Medulla oblongata (tissue), 1 donor: Measurements from ENCODE around the gene CRADD.

Source experiments
- DNase-seq: peaks from one replicate; pipeline ENCODE4 v3.0.0-alpha.2; 2015; ENCODE audit errors: extremely low spot score

CRADD gene

DNA sequence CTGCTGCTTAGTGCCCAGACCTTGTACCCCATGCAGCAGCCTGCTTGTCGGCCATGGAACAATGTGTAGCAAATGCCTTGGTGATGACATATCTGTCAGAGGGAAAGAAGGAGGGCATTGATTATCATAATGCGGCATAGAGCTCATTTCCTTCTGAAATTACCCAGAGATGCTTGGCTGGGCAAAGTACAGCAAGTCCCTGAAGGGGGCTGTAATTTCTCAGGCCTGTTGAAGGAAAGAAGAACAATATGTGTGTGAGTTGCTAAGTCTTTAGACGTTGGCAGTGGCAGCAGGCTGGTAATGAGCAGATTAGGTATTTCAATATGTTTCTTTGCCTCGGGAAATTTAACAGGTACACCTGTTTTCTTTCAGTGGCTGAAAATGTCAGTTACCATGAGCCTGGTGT lies 128.6 kb downstream of the CRADD start:
- DNase-seq: no peak

DNA sequence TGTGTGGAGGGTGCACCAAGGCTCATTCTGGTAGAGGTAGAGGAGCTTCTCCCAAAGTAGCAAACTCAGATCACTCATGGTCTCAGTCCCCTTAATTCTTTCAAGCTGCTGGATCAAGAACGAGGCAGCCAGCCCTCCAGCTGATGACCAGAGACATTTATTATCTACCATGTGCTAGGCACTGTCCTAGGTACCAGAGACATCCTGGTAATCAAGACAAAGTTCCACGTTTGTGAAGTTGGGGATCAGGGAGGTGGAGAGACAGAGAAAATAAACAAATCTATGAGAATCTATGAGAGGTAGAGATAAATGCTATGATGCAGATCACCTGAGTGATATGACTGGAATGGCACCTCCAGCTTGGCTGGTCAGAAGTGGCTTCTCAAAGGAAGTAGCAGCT lies 130.2 kb downstream of the CRADD start:
- no peak for DNase-seq

DNA sequence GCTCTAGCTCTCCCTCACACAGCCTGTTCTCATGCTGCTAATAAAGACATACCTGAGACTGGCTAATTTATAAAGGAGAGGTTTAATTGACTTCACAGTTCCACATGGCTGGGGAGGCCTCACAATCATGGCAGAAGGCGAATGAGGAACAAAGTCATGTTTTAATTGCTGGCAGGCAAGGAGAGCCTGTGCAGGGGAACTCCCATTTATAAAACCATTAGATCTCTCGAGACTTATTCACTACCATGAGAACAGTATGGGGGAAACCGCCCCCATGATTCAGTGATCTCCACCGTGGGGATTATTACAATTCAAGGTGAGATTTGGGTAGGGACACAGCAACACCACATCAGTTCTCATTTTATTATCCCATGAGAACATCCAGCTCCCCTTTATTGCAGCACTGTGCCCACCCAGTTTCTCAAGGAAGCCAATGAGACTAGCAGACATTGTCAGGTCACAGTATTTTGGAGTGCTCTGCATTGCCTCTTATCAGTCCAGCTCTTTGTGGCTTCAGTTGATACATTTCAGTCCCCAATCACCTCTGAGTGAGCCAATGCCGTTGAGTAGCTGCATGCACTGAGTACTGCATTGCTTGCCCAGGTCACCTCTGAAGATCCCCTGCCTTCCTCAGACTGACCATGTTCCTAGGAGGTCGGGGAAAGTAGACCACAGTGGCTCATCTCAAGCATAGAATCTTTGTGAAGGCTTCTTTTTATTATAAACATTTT lies 131.2 kb downstream of the CRADD start:
- DNase-seq: no peak

DNA sequence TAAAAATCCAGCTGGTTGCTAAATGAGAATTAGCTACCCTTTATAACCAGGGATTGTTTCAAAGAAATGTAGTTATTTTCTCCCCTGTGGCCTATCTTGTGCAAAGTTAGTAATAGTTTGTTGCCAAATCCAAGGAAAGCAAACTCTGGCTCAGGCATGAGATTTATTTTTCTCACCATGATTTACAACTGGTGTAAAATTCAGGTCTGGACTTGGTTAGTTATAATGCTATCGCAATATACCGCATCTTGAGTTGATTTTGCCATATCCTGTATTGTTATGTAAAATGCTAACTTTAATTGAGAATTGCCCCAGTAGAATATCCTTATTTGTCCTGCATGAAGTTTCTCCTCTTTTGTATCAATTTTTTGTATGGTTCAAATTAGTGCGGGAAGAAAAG lies 135.5 kb downstream of the CRADD start:
- no peak for DNase-seq

DNA sequence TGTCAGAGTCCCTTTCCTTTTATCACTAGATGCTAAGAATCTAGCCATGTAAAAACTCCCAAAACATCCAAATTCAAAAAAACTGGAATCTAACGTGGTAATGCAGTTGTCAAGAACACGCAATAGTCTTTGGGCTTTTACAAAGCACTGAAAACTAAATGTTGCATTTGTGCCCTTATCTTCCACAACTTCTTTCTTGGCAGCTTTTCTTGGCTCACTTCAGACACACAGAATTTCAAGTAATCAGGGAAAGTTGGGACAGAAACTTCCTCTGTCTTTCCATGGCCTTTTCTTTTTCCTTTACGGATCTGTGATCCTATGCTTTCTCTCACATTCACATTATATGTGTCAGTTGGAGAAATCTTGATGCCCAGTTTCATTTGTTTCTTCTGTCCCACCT lies 136.0 kb downstream of the CRADD start:
- DNase-seq: no peak

DNA sequence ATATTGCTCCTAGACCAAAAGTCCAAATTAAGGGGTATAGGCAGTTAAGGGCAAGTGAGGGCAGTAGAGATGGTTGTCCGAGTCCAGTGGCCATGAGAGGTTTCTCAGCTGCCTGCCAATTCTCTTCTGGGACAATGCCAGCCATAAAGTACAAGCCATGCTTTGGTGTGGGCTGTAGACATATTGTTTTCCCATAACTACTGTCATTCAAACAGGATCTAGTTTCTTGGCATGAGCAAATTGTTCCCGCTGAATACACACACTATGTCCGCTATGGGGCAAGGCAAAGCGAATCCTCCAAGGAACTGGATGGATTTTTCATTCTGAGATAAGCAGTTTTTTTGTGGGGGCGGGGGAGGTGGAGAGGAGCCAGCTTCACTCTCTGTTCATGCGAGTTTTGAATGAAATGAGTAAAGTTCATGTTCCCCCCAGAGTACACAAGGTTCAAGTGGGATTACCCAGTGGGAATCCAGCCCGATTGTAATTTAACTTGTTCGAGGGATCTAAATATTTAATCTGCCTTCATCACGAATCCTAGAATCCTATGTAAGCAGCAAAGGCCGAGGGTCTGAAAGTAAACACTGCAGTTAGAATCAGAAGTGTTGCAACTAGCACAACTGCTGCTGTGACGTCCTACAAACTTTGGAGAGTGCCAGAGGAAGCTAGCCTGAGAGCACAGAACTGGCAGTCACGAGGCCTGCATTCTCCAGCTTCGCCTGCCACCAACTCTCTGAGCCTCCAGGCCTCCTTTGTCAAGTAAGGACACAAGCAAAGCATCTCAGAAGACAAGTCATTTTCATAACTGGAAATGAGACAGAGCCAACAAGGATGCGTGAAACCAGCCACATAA lies 137.0 kb downstream of the CRADD start:
- peak; percentile 92 for DNase-seq

DNA sequence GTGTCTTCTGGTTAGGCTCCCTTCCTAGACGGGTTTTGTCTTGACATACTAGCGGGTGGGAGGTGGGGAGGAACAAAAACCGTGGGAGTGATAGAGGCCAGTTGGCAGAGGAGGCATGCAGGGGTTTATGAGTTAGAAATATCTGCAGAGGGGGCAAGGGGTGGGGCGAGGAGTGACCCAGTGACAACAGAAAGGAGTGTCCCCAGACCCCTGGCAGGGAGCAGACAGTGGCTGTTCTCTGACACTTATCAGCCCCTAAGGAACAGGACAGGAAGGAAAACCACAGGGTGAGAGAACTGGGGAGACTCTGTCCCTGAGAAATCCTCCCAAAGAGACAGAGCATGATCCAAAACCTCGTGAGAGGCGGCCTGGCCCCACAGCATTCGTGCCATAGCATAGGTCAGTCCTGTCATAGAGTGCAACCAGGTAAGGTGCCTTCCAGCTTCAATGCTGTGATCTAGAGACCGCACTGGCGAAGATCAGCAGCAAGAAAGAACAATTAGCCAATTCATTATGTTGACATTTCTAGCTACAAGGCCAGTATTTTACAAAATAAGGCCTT lies 141.4 kb downstream of the CRADD start:
- DNase-seq: no peak

DNA sequence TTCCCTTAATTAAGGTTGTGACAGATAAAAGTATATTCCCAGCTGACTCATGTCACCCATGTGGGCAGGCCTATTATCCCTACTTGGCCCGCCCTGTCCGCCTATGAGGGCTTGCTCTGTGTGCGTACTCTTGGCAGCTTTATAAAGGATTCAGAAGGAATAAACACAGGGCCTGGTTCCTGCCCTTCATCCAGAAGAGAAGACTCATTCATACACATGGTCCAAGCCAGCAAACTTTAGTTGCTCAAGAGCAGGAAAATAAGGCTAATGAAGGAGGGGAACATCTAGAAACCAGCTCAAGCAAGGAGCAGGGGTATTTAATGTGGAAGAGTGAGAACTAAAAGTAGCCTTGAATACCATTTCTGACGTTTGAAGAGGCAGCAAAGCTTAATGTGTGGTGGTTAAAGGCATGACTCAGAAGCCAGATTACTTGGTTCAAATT lies 141.9 kb downstream of the CRADD start:
- DNase-seq: peak; percentile 90

DNA sequence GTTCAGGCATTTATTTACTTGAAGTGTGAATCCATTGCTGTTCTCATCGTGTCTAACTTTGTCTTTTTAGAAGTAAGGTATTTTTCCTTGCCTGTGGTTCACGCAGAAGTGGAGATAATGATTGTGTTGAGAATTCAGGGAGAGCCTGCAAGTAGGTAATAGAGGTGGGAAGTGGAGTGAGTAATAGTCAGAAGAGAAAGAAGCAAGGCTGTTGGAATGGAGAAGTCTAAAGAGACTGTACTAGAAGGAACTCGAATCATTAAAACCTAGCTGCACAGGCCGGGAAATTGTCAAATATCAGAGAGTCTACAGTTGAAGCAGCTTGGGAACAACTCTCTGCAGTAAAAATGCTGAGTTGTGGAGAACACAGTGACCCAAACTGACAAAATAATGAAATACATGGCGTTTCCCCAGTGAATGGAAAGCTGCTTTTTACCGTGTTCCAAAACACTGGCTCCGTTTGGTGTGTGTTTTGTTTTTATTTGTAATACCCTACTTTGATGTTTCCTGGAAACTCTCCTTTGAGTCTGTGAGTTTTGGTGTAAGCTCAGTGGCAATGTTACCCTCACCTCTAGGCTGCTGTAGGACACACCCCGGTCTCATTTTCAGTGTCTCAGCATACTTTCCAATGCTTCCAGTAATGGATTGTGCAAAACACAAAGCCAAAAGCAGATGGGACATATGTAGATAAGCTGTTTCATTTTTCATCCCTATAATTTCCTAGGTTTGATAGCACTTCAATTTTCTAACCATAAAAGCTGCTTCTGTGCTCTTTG lies 146.6 kb downstream of the CRADD start:
- no peak for DNase-seq

DNA sequence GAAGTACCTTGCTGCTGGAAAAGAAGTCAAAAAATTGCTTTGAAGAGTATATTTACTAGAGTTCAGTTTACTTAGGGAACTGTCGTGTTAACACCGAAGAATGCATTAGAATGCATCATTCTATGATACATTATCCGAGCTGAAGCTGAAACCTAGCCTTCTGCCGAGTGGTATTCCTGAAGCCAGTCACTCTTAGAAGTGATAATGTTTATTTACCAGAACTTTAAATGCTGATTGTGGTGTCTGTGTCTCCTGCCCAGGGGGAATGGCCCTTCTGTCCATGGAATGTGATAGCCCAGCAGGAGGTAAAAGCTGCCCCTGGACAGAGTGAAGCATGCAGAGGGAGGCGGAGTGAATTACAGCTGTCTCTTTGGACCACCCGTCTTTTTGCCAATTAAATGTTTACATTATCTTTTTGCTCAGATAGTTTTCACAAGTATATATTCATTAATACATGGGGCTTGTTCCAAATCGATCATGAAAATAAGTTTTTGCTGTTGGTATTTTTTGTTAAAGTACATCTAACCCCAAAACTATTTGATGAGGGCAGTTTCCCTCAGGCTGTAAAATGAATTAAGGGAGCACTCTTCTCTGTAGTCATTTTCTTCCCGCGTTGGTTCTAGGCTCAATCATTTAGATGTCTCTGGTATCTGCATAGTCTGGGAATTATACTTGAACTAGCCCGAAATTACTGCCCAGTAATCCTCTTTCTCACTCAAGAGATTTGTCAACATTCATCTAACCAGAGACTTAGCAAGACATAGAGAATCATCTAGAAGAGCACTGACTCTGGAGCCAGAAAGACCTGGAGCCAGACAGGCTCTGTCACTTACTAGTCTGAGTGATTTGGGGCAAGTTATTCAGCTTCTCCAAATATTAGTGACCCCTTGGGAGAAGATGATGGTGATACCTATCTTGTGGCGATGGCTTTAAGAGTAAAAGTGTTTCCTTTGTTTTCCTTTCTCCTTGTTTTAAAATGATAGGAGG lies 147.6 kb downstream of the CRADD start:
- DNase-seq: no peak

DNA sequence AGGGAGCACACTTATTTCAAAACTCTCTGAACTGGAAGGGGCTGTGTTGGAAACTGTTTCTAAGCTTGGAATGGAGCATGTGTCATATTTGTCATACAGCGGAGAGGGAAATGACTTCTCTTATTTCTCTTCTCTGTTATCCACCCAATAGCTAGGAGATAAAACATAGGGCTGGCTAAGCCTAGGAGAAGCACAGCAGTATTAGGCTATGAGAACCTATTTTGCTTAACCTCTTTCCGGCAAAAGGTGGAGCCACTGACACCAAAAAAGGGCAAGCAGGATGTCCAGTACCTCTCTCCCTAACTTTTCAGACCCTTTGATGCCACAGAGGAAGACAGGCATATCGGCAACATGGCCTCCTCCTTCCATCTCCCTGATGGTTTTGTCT lies 148.3 kb downstream of the CRADD start:
- DNase-seq: no peak

DNA sequence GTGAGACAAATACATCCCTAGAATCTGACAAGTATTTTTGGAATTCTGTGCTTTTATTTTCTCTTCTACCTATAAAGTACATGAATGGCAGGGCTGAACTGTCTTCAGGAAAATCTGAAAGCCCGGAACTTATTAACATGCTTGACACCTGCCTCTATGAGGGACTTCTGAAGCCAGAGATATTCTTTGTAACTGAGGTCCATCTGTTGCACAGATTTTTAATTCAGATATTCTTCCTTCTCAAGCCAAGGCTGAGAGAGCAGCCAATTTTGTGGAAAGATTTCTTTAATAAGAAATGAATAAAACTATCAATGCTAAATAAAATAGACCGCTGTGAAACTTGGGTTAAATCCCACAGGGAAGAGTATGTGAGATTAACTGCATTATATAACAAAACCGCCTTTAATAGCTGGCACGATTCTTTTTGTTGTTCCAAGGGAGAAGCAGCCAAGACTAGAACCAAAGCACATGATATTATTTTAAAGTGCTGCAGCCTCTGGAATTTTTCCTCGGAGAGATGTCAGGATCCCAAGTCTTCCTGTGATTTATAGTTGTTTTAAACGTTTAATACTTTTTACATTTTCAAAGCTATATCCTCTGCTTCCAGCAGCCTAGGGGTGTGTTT lies 148.9 kb downstream of the CRADD start:
- no peak for DNase-seq

DNA sequence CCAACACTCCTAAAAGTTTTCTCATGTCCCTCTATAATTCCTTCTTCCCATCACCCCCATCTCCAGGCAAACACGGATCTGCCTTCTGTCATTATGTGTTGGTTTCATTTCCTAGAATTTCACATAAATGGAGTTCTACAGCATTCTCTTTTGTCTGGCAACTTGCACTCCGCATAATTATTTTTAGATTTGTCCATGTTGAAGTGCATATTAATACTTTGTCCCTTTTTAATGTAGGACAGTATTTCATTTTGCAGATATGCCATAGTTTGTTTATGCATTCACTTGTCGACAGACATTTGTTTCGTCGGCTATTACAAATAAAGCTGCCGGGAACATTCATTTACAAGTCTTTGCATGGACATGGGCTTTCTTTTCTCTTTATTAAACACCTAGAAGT lies 150.0 kb downstream of the CRADD start:
- DNase-seq: no peak

DNA sequence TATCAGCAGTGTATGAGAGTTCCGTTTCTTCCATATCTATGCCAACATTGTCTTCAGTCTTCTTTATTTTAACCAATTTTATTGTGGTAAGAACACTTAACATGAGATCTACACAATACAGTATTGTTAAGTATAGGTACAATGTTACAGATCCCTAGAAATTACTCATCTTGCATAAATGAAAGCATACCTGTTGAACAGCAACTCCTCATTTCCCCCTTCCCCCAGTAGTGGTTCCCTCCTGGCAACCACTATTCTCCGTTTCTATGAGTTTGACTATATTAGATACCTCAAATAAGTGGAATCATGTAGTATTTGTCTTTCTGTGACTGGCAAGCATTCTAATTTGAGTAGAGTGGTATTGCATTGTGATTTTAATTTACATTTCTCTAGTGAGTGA lies 150.5 kb downstream of the CRADD start:
- DNase-seq: no peak

DNA sequence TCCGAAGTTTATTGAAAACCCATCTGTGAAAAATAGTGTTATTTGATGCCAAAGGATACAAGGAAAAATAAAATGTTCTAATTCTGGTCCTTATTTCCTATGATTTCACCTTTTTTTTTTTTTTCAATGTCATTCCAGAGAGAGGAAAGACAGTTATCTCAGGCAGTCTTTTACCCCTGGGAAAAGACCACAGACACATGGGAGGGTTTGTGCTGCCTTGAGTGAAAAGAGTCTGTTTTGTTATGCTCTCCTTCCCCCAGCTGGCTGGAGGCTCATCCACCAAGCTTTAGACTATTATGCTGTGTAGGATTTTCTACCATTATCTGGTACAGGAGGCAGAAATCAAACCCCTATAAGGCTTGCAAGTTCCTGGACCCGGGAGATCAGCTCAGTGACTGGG lies 151.8 kb downstream of the CRADD start:
- peak; percentile 59 for DNase-seq

DNA sequence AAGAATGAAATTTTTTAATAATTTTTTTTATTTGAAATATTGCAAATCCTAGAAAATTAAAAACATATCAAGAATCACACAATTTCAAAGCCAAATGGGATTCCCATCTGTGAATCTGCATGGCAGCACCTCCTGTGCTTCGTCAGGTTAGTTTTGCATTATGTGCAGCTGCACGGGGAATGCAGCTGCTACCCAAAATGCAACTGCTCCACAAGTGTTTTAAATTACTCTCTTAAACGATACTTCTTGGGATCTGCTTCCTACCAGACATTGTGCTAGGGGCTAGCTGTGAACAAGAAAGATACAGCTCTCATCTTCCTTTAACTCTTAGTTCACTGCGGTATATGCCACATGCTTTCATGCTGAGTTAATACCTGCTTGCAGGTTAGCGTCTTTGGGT lies 154.2 kb downstream of the CRADD start:
- no peak for DNase-seq

DNA sequence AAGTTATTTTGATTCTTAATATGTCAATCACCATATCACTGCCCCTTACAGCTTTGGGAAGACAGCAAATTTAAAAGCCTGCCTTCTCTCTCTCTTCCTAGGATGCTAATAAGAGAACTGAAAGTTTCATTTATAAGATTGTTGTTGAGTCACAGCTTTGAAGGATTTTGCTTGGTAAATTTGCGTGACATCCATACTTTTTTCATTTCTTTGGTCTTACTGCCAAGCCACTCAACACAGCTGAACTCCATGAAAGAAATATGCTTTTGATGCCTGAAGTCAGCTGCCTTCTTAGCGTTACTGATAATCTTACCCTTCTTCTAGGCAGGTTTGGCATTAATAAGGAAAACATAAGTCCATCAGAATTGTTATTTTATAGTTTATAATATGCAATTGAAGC lies 155.0 kb downstream of the CRADD start:
- no peak for DNase-seq

DNA sequence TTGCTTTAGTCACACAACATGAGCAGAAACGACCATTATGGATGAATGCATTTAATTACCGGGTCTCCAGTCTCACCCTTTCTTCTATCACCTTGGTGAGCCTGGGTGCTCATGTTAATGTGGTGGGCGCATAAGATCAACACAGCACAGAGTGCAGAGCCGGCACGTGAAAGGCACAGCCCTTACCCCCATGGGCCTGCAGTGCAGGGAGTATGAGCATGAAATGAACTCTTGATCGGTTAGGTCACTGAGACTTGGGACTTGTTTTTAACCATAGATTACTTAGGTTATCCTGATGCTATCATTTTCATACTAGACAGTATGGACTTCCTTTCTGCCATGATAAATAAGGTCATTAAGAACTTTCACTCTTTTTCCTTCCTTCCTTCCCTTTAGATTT lies 156.8 kb downstream of the CRADD start:
- DNase-seq: no peak

DNA sequence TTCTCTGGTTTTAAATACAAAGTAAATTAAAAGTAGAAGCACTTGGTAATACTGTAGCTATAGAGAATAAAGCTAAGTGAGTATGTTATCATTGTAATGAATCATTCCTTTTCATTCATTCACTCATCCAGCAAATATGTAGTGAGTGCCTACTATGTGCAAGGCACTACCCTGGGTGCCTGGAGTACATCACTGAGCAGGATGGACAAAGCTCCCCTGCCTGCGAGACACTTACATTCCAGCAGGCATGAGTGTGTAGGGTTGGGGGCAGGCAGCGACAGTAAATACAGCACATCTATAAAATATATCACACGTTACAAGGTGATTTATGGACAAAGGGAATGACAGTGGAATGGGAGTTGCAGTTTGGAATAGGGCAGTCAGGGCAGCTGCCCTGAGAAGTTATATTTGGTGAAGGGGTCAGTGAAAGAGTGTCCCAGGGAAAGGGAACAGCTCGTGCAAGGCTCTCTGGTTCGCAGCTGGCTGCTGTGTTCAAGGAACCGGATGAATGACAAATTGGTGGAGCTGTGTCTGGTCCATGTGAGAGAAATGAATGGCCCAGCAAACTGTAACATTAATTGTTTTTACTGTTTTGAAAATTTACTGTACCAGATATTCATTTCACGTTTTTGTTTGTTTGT lies 159.6 kb downstream of the CRADD start:
- no peak for DNase-seq

DNA sequence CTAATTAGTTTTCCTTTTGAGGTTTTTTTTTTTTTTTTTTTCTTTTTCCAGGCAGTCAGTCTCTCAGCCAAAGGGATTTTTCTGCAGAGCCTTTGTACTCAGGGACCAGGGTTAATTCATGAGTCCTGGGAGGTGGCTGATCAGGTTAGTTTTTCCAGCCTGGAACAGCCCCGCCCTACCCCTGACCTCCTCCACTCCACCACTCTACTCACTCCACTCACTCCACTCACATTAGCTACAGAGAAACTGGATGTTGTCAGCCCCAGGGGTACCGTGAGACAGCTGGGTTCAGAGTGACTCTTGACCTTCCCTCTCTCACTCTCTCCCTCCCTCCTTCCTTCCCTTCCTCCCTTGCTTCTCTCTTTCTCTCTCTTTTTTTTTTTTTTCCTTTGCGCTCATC lies 161.0 kb downstream of the CRADD start:
- DNase-seq: no peak
